ENCODE data around the gene DHH. TPM values are rescaled to one million over a fixed set of nuclear protein-coding genes. Genes with fewer than 3 reads are reported as not detected.

DHH gene
- total RNA-seq, 4 donors from 2014 or later: 0.26 to 1.7 (median 1.5) TPM; not detected in 1

- TF ChIP-seq, protein P1, sequence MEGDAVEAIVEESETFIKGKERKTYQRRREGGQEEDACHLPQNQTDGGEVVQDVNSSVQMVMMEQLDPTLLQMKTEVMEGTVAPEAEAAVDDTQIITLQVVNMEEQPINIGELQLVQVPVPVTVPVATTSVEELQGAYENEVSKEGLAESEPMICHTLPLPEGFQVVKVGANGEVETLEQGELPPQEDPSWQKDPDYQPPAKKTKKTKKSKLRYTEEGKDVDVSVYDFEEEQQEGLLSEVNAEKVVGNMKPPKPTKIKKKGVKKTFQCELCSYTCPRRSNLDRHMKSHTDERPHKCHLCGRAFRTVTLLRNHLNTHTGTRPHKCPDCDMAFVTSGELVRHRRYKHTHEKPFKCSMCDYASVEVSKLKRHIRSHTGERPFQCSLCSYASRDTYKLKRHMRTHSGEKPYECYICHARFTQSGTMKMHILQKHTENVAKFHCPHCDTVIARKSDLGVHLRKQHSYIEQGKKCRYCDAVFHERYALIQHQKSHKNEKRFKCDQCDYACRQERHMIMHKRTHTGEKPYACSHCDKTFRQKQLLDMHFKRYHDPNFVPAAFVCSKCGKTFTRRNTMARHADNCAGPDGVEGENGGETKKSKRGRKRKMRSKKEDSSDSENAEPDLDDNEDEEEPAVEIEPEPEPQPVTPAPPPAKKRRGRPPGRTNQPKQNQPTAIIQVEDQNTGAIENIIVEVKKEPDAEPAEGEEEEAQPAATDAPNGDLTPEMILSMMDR (IDR thresholded peaks at IDR 0.05): peak; percentile 48 to 54 (median 50)
- TF ChIP-seq POLR2A (IDR thresholded peaks at IDR 0.05): no peak
- peak; percentile 59 to 66 for DNase-seq
- peaks cover 5 to 26% of the 10 kb centered on the region in 2 donors for H3K4me1 ChIP-seq
These were observed 2.4 kb downstream of the DHH start for GRCh38 chr12:49092086-49092815.

DNA sequence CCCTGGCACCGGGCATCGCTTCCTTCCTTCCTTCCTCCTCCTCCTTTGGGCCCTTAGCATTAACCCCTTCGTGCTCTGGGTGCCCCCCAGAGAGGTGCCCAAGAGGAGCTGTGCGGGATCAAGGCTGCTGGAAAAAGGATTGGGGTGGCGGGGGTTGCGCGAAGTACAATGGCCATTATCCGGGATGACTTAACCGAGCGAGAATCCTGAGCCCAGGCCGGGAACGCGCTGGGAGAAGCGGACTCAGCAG, 2.8 kb downstream of the DHH start:
- Histone ChIP-seq H3K27me3 (peaks cover 0 to 6% of the 10 kb centered on the region in 2 donors), H3K9me3 (no peaks in the 10 kb centered on the region), H3K27ac (peak overlapping the region in 1 of 2 donors; percentile 63)

More at GRCh38 chr12:49092086-49092815, 2.4 kb downstream of the DHH start:
- peak overlapping the region in 1 of 2 donors; percentile 63 for H3K27ac ChIP-seq
- peaks cover 0 to 6% of the 10 kb centered on the region in 2 donors for H3K27me3 ChIP-seq
- intact Hi-C loops (cut with DNase I; ENCODE audit: low total_unique reads): no loop called here
- no peaks in the 10 kb centered on the region for H3K9me3 ChIP-seq
- H3K4me3 ChIP-seq: peak overlapping the region; percentile 8 to 33
- H3K36me3 ChIP-seq: no peaks in the 10 kb centered on the region

DNA sequence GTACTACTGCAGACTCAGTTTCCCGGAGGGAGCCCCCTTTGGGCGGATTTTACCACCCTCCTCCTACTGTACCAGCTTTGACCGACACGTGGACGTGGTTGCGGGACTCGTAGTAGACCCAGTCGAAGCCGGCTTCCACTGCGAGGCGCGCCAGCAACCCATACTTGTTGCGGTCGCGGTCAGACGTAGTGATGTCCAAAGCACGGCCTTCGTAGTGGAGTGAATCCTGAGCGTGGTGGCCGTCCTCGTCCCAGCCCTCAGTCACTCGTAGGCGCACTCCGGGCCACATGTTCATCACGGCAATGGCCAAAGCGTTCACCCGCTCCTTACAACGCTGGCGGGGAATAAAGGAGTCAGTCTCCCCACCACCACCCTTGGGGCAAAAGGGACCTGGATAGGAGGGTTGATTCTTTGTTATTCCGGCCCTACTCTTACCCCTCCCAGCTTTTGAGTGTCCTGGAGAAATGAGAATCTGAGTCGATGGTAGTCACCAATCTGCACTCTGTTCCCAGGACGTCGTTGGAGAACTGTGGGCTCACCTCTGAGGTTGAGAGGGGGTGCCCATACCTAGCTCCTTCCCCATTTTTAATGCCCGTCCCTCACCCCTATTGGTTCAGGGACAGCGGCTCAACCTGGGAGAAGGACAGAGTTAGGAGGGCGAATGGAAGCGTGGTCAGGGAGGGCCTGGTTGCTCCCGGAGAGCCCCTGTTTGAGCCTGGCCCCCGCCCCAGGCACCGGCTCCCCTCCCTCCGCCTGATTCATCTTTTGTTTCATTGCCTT, 3.4 kb downstream of the DHH start:
- Histone ChIP-seq H3K4me1 (peaks cover 5 to 26% of the 10 kb centered on the region in 2 donors), H3K9me3 (no peaks in the 10 kb centered on the region), H3K27me3 (peaks cover 0 to 6% of the 10 kb centered on the region in 2 donors), H3K36me3 (no peaks in the 10 kb centered on the region), H3K4me3 (peak overlapping the region in 1 of 2 donors; percentile 33), H3K27ac (peak overlapping the region in 1 of 2 donors; percentile 63)
- intact Hi-C loops (cut with DNase I; ENCODE audit: low total_unique reads): no loop called here
- DNase-seq: no peak
- TF ChIP-seq, protein P1 (IDR thresholded peaks at IDR 0.05): no peak
- no peak for TF ChIP-seq POLR2A (IDR thresholded peaks at IDR 0.05)

More for the DNA sequence above, 2.8 kb downstream of the DHH start:
- Histone ChIP-seq H3K36me3 (no peaks in the 10 kb centered on the region), H3K4me1 (peaks cover 5 to 26% of the 10 kb centered on the region in 2 donors), H3K4me3 (peak overlapping the region; percentile 8 to 33)
- intact Hi-C loops (cut with DNase I; ENCODE audit: low total_unique reads): no loop called here
- no peak for TF ChIP-seq POLR2A (IDR thresholded peaks at IDR 0.05)
- TF ChIP-seq, protein P1 (IDR thresholded peaks at IDR 0.05): no peak
- no peak for DNase-seq

GRCh38 chr12:49089821-49090773, 4.5 kb downstream of the DHH start:
- Histone ChIP-seq H3K27ac (no peak overlapping the region), H3K9me3 (no peaks in the 10 kb centered on the region), H3K4me1 (peaks cover 5 to 26% of the 10 kb centered on the region in 2 donors), H3K4me3 (peak overlapping the region; percentile 24 to 29), H3K36me3 (no peaks in the 10 kb centered on the region), H3K27me3 (peaks cover 0 to 6% of the 10 kb centered on the region in 2 donors)
- intact Hi-C loops (cut with DNase I; ENCODE audit: low total_unique reads): no loop called here
- peak in 1 of 2 donors; percentile 35 for DNase-seq
- no peak for TF ChIP-seq POLR2A (IDR thresholded peaks at IDR 0.05)
- TF ChIP-seq, protein P1 (IDR thresholded peaks at IDR 0.05): peak in 2 of 4 experiments; percentile 6 to 18
